Neural progenitor cell (in vitro differentiated cells): ENCODE data around the gene MAD2L2.

Experiments used
- CTCF ChIP-seq: fragments of 200-600 bp; sonication (generic); IDR thresholded peaks from 2 replicates; pipeline ENCODE4 v1.5.1; 2017; ENCODE audit warnings: antibody characterized with exemption, mild to moderate bottlenecking
- EZH2 ChIP-seq: fragments of 200-600 bp; sonication (generic); IDR thresholded peaks from 2 replicates; pipeline ENCODE4 v1.6.1; 2017; ENCODE audit warnings: antibody characterized with exemption, mild to moderate bottlenecking, moderate library complexity

GRCh38 chr1:11712285-11712684 lies 31.3 kb upstream of the MAD2L2 start:
- TF ChIP-seq CTCF = no peak
- no peak for TF ChIP-seq EZH2
